ENCODE results near the gene USP48. TPM values are rescaled to one million over a fixed set of nuclear protein-coding genes. Genes with fewer than 3 reads are reported as not detected.
A peak's percentile ranks its signal among the peaks of the same experiment; 100 is the strongest.

USP48 gene
- total and polyA plus RNA-seq, 2 of the 13 experiments (the other 11 are each of a cell fraction or from before 2014, with no cell fraction given), result 30.4 to 30.7 TPM

GRCh38 chr1:21775985-21776562 is 6.9 kb downstream of the USP48 start (continued):
- no peak for TF ChIP-seq ATRX (CRISPR knock-in tag; IDR thresholded peaks at IDR 0.05; ENCODE audit: borderline replicate concordance)
- TF ChIP-seq MTA3 (CRISPR knock-in tag; IDR thresholded peaks at IDR 0.05), result no peak
- no peak for TF ChIP-seq HES4 (CRISPR knock-in tag; IDR thresholded peaks at IDR 0.05; ENCODE audit: borderline replicate concordance)
- TF ChIP-seq THYN1 (CRISPR knock-in tag; IDR thresholded peaks at IDR 0.05; ENCODE audit: borderline replicate concordance, low read depth), result no peak
- no peak for TF ChIP-seq MAZ (IDR thresholded peaks at IDR 0.05; ENCODE audit: borderline replicate concordance, low read depth, low read length)
- TF ChIP-seq MAZ (CRISPR knock-in tag; IDR thresholded peaks at IDR 0.05; ENCODE audit: low read depth), result no peak
- TF ChIP-seq RBFOX2 (IDR thresholded peaks at IDR 0.05; ENCODE audit: low read depth, low read length), result no peak
- peak; percentile 88 for TF ChIP-seq TFE3 (CRISPR knock-in tag; IDR thresholded peaks at IDR 0.05)
- no peak for TF ChIP-seq ELF4 (CRISPR knock-in tag; IDR thresholded peaks at IDR 0.05; ENCODE audit: borderline replicate concordance)
- TF ChIP-seq ZNF10 (CRISPR knock-in tag; IDR thresholded peaks at IDR 0.05; ENCODE audit: borderline replicate concordance, low read depth), result no peak
- no peak for TF ChIP-seq SRSF4 (IDR thresholded peaks at IDR 0.05; ENCODE audit: low read depth, low read length, poor library complexity, severe bottlenecking)
- TF ChIP-seq HOXA7 (CRISPR knock-in tag; IDR thresholded peaks at IDR 0.05), result no peak
- TF ChIP-seq FOXO1 (CRISPR knock-in tag; IDR thresholded peaks at IDR 0.05), result peak; percentile 92
- TF ChIP-seq ZXDC (CRISPR knock-in tag; IDR thresholded peaks at IDR 0.05), result no peak
- TF ChIP-seq RFX5 (IDR thresholded peaks at IDR 0.05; ENCODE audit: low read depth, low read length), result no peak
- TF ChIP-seq ATF6 (CRISPR knock-in tag; conservative IDR thresholded peaks at IDR 0.05), result no peak
- peak; percentile 98 for TF ChIP-seq CBFB (CRISPR knock-in tag; IDR thresholded peaks at IDR 0.05)
- TF ChIP-seq ZBTB37 (CRISPR knock-in tag; IDR thresholded peaks at IDR 0.05), result no peak
- TF ChIP-seq NFRKB (IDR thresholded peaks at IDR 0.05), result no peak
- TF ChIP-seq ZNF574 (CRISPR knock-in tag; IDR thresholded peaks at IDR 0.05), result no peak
